ENCODE measurements around the gene COL26A1. TPM values are rescaled to one million over a fixed set of nuclear protein-coding genes. Genes with fewer than 3 reads are reported as not detected.

Gene COL26A1
- total RNA-seq, 1 experiment from 2014 or later, result not detected

DNA sequence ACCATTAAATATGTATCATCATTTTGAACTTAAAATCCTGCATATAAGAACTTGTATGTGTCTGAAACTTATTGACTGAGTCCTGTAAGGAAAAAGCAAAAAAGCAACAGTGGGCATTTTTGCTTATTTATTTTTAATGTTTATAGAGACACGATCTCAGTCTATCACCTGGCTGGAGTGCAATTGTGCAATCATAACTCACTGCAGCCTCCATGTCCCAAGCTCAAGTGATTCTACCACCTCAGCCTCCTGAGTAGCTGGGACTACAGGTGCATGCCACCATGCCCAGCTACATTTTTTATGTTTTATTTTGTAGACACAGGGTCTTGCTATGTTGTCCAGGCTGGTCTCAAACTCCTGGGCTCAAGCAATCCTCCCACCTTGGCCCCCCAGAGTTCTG lies 234.2 kb downstream of the COL26A1 start:
- POLR2A ChIA-PET (ENCODE audit: unreplicated experiment), result no interaction called here
- no TSS peak for BruUV-seq (replicated peaks)

DNA sequence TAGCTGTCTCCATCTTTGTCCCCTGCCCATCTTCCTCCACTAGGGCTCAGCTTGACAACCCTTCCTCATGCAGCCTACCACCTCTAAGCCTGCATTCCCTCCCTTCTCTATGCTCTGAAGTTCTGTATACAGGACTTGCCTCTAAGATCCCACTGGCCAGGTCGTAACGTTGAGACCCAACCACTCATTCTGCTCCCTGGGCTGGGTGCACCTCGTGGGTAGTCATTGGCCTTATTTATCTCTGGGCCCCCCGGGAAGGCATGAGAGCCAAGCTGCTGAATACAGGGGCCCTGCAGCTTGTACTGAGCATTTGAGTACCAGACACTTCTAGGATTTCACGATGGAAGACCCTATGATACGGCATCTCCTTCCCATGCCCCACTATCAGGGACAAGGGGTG lies 235.3 kb downstream of the COL26A1 start:
- Histone ChIP-seq H3K9me2 (replicated peaks; ENCODE audit: low read length) (no peaks in the 10 kb centered on the region), H3K36me3 (ENCODE audit: low read depth, low read length) (no peaks in the 10 kb centered on the region), H3K4me3 (ENCODE audit: low read length) (no peak overlapping the region), H3K27me3 (ENCODE audit: low read length) (no peaks in the 10 kb centered on the region), H3K27ac (ENCODE audit: low read length) (no peak overlapping the region), H3K4me2 (ENCODE audit: low read length) (no peak overlapping the region), H2AFZ (ENCODE audit: low read length) (no peak overlapping the region), H3K9ac (ENCODE audit: low read length) (no peak overlapping the region), H3K4me1 (ENCODE audit: insufficient read depth, low read length) (no peaks in the 10 kb centered on the region), H3K79me2 (ENCODE audit: low read length) (no peaks in the 10 kb centered on the region), H4K20me1 (ENCODE audit: low read length) (no peaks in the 10 kb centered on the region), H3F3A (ENCODE audit: low read length, unreplicated experiment) (no peaks in the 10 kb centered on the region), H3K9me3 (ENCODE audit: low read length) (no peaks in the 10 kb centered on the region)
- DNase-seq (no peak), ATAC-seq (no peak)
- no TSS peak for BruUV-seq (replicated peaks)
- no peak for TF ChIP-seq EZH2phosphoT487 (IDR thresholded peaks at IDR 0.05; ENCODE audit: borderline replicate concordance, low read length)
- TF ChIP-seq, protein P1, sequence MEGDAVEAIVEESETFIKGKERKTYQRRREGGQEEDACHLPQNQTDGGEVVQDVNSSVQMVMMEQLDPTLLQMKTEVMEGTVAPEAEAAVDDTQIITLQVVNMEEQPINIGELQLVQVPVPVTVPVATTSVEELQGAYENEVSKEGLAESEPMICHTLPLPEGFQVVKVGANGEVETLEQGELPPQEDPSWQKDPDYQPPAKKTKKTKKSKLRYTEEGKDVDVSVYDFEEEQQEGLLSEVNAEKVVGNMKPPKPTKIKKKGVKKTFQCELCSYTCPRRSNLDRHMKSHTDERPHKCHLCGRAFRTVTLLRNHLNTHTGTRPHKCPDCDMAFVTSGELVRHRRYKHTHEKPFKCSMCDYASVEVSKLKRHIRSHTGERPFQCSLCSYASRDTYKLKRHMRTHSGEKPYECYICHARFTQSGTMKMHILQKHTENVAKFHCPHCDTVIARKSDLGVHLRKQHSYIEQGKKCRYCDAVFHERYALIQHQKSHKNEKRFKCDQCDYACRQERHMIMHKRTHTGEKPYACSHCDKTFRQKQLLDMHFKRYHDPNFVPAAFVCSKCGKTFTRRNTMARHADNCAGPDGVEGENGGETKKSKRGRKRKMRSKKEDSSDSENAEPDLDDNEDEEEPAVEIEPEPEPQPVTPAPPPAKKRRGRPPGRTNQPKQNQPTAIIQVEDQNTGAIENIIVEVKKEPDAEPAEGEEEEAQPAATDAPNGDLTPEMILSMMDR (conservative IDR thresholded peaks at IDR 0.05; ENCODE audit: low read depth, low read length), result no peak
- POLR2A ChIA-PET (ENCODE audit: unreplicated experiment), result no interaction called here
- intact Hi-C loops (cut with micrococcal nuclease), result no loop called here
- CTCF ChIA-PET, result no interaction called here

More for the DNA sequence above, 234.2 kb downstream of the COL26A1 start:
- H2AFZ ChIP-seq (ENCODE audit: low read length), result no peak overlapping the region
- no peak overlapping the region for H3K4me2 ChIP-seq (ENCODE audit: low read length)
- no peak for ATAC-seq
- no peak overlapping the region for H3K27ac ChIP-seq (ENCODE audit: low read length)
- no peaks in the 10 kb centered on the region for H3K9me2 ChIP-seq (replicated peaks; ENCODE audit: low read length)
- TF ChIP-seq EZH2phosphoT487 (IDR thresholded peaks at IDR 0.05; ENCODE audit: borderline replicate concordance, low read length), result no peak
- TF ChIP-seq EZH2 (IDR thresholded peaks at IDR 0.05; ENCODE audit: low read length, unreplicated experiment), result no peak
- TF ChIP-seq, protein P1 (conservative IDR thresholded peaks at IDR 0.05; ENCODE audit: low read depth, low read length), result no peak
- intact Hi-C loops (cut with micrococcal nuclease), result no loop called here
- no peaks in the 10 kb centered on the region for H3F3A ChIP-seq (ENCODE audit: low read length, unreplicated experiment)
- CTCF ChIA-PET, result no interaction called here
- H3K9ac ChIP-seq (ENCODE audit: low read length), result no peak overlapping the region
- no peaks in the 10 kb centered on the region for H3K27me3 ChIP-seq (ENCODE audit: low read length)
- no peaks in the 10 kb centered on the region for H3K9me3 ChIP-seq (ENCODE audit: low read length)
- no peak for DNase-seq
- no peaks in the 10 kb centered on the region for H4K20me1 ChIP-seq (ENCODE audit: low read length)
- no peaks in the 10 kb centered on the region for H3K79me2 ChIP-seq (ENCODE audit: low read length)
- H3K4me3 ChIP-seq (ENCODE audit: low read length), result no peak overlapping the region
- H3K4me1 ChIP-seq (ENCODE audit: insufficient read depth, low read length), result no peaks in the 10 kb centered on the region
- H3K36me3 ChIP-seq (ENCODE audit: low read depth, low read length), result no peaks in the 10 kb centered on the region

DNA sequence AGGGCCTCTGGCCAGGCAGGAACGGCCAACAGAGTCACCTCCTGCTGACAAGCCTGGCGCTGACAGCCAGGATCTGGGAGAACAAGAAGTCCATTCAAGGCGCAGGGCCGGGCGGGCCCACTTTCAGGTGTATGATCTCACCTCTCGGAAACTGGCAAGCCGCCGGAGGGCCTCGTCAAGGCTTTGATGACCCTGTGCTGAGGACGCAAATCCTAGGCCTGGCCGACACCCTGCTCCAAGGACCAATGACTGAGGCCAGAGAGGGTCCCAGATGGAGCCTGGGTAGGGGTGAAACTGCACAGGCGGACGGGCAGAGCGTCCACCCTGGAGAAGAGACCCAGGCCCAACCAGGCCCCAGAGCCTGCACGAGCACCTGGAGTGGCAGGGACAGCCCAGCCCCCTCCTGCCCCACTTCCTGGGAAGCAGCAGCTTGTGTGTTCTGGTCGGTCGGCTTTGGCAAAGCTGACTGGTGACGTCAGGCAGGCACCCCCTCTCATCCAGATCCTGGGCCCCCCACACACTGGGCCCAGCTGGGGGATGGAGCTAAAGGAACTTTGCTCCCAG lies 235.8 kb downstream of the COL26A1 start:
- Histone ChIP-seq H3K79me2 (ENCODE audit: low read length) (no peaks in the 10 kb centered on the region), H3K9me3 (ENCODE audit: low read length) (no peaks in the 10 kb centered on the region), H3F3A (ENCODE audit: low read length, unreplicated experiment) (no peaks in the 10 kb centered on the region), H3K9ac (ENCODE audit: low read length) (no peak overlapping the region), H3K9me2 (replicated peaks; ENCODE audit: low read length) (no peaks in the 10 kb centered on the region), H3K36me3 (ENCODE audit: low read depth, low read length) (no peaks in the 10 kb centered on the region), H3K4me1 (ENCODE audit: insufficient read depth, low read length) (no peaks in the 10 kb centered on the region), H3K4me2 (ENCODE audit: low read length) (no peak overlapping the region), H4K20me1 (ENCODE audit: low read length) (no peaks in the 10 kb centered on the region), H2AFZ (ENCODE audit: low read length) (no peak overlapping the region), H3K27me3 (ENCODE audit: low read length) (no peaks in the 10 kb centered on the region), H3K27ac (ENCODE audit: low read length) (no peak overlapping the region), H3K4me3 (ENCODE audit: low read length) (no peak overlapping the region)
- ChIA-PET POLR2A (ENCODE audit: unreplicated experiment) (no interaction called here), CTCF (no interaction called here)
- intact Hi-C loops (cut with micrococcal nuclease), result no loop called here
- no TSS peak for BruUV-seq (replicated peaks)
- TF ChIP-seq EZH2phosphoT487 (IDR thresholded peaks at IDR 0.05; ENCODE audit: borderline replicate concordance, low read length), result no peak
- TF ChIP-seq, protein P1 (conservative IDR thresholded peaks at IDR 0.05; ENCODE audit: low read depth, low read length), result no peak
- no peak for TF ChIP-seq EZH2 (IDR thresholded peaks at IDR 0.05; ENCODE audit: low read length, unreplicated experiment)
- ATAC-seq (no peak), DNase-seq (no peak)

Measured in PC-3 (cell line).